ENCODE results near the gene NFIC.

- TF ChIP-seq SUZ12 (IDR thresholded peaks at IDR 0.05; ENCODE audit: extremely low read depth, insufficient read depth, insufficient read length) (no peak), YY1 (IDR thresholded peaks at IDR 0.05; ENCODE audit: insufficient read depth, insufficient read length) (no peak), ZNF274 (IDR thresholded peaks at IDR 0.05; ENCODE audit: low read depth, low read length) (no peak)
Measured at GRCh38 chr19:3457528-3458228, 91.3 kb downstream of the NFIC start.
